ENCODE results near the gene SMIM29.

The SMIM29 gene

DNA sequence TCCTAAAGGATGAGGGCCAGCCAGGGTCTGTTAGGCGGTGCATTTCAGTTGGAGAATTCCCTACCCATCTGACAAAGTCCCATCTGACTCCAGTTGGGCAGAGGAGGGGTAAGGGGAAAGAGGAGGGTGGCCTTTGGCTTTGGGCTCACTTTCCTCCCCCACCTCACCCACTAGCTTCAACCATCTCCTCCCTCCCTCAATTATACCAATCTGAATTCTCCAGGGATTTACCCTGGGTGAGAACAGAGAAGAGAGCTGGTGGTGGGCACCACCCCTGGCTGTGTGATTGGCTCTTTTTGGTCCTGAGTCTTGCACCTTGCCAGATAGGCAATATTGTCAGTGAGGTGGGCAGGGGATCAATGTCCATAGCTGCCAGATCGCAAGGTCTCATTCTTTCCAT lies 8.9 kb downstream of the SMIM29 start:
- no peak for DNase-seq

DNA sequence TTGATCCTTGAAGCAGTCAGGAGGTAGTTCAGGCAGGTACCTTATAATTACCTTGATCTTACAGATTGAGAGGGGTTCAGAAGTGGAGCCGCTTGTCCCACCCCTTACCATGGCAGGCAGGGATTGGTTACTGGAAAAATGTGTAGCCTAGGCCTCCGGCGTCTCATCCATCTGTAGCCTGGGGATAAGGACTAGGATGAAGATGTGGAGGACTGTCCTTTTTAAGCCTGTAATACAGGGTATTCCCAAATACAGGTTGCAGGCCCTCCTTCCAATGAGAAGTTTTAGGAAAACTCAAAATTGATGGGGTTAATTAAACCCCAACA lies 9.3 kb downstream of the SMIM29 start:
- no peak for DNase-seq

DNA sequence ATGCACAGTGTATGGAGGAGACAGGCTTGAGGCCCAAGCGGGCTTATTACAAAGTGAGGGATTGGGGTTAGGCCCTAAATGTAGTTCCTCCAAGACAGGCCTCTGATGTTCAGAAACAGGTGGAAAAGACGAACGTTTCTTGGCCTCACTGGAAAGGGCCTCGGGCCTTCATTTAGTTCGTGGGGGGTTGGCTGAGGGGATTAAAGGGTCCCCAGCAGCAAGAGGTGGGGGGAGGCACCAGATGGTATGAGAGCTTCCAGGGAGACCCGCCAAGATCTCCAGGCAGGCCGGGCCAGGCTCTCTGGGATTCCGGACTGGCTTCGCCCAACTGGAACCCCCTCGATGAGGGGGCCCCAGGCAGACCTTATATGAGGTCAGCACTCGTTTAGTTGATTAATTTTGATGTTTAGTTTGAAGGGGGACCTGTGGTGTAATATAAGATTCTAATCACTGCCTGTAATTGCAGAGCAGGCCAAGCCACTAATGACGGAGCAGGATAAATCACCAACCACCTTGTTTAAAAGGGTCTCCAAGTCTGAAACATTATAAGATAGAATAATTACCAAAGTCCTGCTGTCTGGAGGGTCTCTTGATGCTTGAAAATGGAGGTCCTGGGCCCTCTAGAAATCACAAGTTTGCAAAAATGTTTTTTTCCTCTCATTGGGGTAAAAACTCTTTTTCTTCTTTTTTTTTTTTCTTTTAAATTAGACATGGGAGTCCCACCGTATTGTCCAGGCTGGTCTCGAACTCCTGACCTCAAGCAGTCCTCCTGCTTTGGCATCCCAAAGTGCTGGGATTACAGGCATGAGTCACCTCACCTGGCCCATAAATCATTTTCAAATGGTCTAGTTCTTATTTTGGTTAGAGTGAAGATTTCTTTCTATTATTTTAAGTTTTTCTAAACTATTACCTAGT lies 10.0 kb downstream of the SMIM29 start:
- DNase-seq: no peak

DNA sequence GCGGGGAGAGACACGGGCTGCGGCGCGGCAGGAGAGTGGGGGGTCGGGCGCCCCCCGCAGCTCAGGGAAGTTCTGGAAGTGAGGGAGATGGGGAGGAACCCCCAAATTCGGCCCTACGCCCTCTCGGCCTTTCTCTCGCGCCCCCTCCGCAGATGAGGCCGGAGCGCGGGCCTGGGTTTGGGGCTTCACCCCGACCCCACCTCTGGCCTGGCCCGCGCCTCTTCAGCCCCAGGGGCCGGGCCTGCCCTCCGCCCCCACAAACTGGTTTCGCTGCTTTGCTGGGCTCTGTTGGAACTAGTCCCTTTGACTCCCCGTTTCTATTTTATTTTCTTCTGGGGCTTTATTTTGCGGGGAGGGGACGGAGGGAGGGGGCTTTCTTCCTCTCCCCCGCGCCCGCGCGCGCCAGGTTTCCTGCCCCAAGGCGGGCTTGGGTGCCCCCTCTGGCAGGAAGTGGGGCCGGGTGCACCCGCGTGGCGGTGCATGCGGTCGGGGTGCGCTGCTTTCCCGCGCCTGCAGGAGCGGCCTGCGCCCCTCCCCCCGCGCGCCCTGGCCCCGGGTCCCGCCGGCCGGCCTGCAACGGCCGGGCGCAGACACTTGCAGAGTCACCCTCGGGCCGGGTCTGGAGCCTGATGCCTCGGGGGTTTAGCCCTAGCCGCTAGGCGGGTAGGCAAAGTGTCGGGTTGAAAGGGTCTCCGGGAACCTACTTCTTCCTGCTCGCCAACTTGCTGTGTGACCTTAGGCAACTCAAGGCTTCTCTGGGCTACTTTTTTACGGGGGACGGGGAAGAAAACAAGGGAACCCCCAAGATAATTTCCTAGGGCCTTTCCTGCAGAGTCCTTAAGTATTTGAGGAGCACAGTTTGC lies 10.9 kb downstream of the SMIM29 start:
- peak; percentile 67 for DNase-seq

DNA sequence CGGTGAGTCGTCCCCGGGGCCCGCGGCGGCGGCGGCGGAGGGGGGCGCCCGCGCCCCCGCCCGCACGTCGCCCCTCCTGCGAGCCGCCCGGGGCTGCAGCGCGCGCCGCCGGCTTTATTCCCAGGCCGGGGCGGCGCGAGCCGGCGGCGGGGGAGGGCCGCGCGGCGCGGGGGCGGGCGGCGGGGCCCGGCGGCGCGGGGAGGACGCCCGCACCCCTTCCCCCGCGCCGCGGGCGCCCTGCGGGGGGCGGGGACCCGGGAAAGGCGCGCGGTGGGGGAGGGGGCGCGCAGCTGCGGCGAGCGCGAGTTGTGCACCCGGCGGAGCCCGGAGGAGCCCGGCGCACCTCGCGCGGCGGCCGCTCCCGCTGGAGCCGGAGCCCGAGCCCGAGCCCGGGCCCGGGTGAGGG lies 11.5 kb downstream of the SMIM29 start:
- no peak for DNase-seq

DNA sequence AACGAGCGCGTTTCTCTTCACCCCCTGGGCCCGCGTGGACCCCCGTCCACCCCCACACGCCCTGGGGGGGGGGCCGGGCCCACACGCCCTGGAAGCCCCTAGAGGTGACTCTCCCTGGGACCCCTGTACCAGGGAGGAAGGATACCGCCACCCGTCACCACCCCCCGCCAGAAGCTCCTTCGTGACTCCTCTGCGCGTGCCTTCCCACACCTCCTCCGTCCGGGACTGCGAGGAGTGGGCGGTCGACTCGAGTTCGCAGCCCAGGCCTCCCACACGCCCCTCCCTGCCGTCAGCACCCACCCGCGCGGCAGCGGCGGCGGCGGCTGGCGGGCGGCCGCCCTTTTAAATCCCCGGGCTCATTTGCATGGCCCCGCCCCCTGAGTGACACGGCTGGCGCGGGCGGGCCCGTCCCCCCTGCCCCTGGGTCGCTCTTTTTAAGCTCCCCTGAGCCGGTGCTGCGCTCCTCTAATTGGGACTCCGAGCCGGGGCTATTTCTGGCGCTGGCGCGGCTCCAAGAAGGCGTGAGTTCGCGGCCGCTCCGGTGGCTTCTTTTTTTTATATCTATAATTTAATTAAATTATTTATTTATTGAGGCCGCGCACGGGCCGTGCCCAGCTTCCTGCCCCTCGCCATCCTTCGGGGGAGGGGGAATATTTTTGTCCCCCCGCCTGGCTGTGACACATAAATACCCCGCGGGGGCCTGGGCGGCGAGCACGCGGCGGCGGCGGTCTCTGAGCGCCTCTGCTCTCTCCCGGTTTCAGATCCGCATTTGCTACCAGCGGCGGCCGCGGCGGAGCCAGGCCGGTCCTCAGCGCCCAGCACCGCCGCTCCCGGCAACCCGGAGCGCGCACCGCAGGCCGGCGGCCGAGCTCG lies 12.1 kb downstream of the SMIM29 start, which contains the start of gene HMGA1:
Gene HMGA1, plus strand, starts transcription at position 431 of the 873 bp plus-strand sequence. CDS start 3,908 bp downstream, outside the sequence.
- DNase-seq: peak; percentile 91

DNA sequence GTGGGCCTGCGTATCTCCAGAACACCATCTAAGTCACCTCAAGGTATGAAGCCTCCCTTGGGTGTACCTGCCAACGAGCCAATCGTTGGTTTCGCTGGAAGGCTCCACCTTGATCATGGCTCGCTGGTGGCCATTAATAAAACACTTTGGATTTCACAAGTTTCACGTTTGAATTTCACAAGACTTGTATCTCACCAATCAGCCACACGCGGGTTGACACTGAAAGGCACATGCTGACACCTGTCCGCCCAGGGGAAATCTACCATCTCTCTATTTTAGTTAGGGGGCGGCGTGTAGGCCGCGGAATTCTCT lies 12.7 kb downstream of the SMIM29 start:
- no peak for DNase-seq

DNA sequence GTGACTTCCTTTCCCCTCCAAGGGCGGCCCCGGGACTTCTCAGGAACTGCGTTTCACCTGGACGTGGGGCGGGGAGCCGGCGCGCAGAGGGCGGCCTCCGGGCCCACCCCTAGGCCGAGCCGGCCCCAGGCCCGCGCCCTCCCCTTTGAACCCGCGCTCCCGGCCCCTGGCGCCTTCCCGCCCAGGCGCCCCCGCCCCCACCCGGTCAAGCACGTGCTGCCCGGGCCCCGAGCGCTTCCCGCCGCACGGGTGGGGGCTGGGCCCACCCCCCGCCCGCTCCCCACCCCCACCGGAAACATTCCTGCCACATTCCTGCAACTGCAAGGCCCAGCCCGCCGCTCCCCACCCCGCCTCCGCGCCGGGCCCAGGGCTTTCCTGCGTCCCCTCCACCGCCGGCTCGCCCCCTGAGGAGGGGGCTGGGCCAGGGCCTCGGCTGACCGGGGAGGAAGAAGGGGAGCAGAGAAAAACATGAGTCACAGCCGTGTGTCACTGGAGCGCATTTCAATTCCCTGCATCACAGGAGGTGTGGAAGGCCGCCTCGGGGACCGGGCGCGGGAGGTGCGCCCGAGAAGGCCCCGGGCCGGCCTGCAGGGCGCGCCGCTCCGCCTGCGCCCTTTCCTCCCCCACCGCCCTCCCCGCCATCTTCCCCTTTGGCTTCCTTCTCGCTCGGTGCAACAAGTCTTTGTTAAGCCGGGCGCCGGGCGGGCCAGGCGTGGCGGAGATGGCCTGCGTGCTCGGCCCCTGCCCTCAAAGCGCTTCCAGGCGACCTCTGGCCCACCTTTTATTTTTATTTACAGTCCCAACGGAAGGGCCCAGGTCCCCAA lies 13.3 kb downstream of the SMIM29 start:
- peak; percentile 93 for DNase-seq

DNA sequence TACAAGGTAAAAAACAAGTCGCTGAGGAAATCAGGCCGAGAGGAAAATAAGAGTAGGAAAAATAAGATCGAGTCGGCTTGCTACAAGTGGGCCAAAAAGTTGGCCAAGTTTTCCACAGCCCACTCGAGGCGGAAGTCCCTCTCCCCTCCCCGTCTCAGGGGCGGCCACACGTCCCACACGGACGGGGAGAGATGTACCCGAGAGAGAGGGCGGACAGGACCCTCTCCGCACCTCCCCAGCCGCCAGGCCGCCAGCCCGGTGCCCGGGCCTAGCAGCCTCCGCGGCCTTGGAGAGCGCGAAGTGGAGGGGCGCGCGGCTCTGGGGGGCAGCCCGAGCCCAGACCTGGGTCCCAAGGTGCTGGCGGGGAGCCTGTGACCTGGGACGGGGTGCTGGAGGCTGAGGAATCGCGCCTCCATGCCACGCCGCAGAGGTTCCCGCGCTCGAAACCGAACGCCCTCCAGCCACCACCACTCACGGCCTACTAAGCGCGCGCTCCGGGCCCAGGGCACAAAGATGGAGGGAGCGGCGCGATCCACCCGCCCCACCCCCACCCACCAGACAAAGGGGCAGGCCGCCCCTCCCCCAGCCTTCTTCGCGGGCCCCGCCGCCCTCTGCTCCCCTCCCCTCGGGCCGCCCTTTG lies 14.0 kb downstream of the SMIM29 start:
- no peak for DNase-seq

DNA sequence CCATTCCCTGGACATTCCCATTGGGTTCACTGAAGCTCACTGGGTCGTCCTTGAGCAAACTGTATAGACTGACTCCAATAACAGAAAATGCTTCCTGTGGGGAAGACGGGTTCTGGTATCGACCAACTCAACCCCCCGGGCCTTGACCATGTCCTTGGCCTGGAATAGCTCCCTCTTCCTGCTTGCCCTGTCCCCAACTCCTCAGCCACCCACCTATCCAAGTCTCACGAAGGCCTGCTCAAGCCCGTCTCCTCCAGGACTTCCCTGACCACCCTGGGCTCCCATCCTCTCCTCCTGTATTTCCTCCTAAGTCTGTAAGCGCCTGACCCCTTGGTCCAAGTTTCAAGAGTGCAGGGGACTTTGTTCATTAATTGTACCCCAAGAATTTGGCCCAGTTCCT lies 14.9 kb downstream of the SMIM29 start:
- DNase-seq: no peak

DNA sequence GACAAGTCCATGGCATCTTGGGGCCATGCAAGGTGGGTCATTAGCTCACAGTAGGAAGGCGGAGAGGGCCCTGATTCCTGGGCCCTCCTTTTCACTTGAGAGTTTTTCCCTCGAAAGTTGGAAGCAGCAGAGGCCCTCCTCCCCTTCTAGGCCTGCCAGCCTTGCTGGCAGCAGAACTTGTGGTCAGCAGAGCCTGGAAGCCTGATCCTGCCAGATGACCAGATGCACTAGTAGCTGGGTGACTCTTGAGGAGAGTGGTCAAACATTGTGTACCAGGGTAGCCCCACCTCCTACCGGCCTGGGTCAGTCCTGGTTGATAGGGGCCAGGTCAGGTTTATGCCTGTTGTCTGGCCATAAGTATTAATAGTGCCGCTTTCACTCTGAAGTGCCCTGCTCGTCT lies 15.9 kb downstream of the SMIM29 start:
- DNase-seq: no peak

DNA sequence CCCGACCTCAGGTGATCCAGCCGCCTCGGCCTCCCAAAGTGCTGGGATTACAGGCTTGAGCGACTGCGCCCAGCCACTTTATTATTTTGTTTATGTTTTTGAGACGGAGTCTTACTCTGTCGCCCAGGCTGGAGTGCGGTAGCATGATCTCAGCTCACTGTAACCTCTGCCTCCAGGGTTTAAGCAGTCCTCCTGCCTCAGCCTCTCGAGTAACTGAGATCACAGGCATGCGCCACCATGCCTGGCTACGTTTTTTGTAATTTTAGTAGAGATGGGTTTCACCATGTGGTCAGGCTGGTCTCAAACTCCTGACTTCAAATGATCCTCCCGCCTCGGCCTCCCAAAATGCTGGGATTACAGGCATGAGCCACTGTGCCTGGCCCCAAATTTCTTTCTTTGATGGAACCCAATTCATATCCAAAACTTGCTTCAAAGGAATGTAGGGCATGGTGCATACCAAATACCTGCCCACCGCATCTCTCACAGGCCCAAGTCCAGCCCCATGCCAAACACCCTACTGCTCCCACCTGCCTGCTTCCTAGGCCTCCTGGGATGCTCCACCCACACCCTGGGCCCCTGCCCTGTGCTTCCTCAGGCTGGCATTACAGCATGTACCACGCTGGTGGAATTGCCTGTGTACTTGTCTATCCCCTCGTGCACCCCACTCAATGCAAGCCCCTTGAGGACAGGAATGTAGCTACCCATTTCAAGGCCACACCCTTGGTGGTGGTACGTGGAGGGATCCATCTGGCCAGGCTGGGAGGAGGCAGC lies 17.1 kb downstream of the SMIM29 start:
- no peak for DNase-seq

DNA sequence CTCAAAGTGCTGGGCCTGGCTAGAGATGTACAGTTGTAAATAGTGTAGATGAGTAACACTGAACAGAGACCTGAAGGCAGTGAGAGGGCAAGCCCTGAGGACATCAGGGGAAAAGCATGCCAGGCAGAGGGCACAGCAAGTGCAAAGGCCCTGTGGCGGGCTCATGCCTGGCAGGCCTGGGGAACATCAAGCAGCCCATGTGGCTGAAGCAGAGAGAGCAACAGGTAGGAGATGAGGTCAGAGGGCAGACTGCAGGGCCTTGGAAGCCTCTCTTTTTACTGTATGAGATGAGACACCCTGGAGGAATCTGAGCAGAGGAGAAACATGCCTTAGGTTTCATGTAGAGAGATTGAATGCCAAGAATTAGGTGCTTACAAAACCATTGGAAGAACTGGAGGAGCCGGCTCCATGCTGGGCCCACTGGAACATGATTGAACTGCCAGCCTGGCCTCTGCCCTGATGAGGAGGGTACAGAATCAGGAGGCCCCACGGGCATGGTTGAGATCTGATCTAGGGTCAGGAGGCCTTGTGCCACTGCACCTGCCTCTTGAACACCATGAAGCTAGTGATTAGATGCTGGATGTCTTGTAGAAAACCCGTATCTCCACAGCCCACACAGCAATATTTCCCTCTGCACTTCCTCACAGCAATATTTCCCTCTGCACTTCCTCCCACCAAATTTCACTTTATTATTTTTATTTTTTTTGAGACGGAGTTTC lies 18.0 kb downstream of the SMIM29 start:
- no peak for DNase-seq

DNA sequence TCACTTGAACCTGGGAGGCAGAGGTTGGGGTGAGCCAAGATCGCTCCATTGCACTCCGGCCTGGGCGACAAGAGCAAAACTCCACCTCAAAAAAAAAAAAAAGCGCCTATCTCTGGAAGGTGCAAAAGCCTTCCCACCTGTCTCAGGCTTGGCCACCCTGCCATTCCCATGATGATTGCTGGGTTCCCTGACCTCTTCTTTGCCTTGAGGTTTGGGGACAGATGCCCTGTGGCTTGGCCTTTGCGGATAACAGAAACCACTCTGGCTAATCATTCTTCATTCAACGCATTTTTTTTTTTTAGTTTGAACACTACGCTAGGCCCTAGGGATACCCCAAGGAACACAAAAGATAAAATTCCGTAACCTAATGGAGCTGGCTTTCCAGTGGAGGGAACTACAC lies 18.9 kb downstream of the SMIM29 start:
- DNase-seq: no peak

DNA sequence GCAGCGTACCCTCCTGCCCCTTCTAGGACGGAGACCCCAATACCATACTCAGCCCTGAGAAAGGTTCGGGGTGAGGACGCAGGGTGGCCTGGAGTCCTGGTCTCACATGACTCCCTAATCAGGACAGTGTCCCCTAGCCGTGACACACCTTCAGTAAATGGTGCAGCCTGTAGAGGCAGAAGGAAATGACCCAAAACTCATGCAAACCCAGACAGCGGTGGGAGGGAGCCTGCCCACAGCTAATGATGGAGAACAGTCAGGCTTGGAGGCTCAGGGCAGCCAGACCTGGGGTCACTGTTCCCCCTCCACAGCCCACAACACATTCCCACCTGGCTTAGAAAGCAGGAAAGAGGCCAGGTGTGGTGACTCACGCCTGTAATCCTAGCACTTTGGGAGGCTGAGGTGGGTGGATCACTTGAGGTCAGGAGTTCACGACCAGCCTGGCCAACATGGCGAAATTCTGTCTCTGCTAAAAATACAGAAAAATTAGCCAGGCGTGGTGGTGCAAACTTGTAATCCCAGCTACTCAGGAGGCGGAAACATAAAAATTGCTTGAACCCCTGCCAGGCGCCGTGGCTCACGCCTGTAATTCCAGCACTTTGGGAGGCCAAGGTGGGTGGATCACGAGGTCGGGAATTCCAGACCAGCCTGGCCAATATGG lies 20.9 kb downstream of the SMIM29 start:
- DNase-seq: no peak

DNA sequence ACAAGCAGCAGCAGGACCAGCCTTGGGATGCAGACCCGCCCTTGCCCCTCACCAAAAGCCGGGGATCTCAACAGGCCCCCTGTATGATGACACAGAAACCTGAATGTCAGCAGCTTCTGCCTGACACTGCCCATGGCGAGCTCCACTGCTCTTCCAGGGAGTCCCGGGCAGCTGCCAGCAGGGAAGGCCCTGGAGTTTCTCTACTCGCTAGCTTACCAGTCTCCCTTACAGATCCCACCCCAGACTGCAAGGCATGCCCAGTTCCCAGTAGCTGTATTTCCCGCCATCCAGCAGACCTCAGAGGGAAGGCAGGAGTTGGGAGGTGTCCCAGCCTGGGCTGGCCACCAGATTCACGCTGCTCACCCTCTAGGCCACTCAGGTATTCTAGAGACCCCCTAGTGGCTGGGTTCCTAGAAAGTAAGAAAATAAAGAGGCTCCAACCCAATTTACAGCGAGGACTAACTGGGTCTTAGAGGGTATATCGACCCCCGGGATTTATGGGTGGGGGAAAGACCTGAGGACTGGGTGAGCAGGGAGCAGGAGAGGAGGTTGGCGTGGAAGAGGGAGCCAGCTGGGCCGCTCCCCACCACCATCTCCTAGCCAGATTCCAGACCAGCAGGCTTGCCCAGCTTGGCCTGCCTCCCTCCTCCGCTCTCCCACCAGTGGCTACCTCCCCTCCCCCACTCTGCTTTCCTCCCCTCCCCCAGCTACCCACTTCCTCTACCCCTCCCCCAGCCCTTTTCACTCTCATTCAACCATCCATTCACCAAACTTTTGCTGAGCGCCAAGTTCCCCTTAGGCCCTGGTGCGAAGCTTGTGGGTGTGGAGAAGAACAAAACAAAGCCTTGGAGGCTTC lies 21.8 kb downstream of the SMIM29 start:
- DNase-seq: no peak

DNA sequence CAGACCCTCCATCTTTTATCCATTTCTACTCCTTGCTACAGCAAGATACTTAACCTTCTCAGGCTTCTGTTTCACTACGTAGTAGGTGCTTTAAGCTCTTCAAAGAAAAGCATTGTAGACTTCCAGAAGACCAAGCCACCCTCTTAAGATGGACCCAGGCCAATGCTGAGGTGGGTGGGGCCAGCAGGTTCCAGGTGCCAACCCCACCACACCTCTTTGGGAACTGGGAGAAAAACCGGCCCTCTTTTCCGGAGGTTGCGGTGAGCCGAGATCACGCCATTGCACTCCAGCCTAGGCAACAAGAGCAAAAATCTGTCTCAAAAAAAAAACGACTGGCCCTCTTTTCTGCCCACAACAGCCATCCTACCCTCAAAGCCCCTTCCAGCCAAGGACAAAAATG lies 22.7 kb downstream of the SMIM29 start:
- DNase-seq: no peak

DNA sequence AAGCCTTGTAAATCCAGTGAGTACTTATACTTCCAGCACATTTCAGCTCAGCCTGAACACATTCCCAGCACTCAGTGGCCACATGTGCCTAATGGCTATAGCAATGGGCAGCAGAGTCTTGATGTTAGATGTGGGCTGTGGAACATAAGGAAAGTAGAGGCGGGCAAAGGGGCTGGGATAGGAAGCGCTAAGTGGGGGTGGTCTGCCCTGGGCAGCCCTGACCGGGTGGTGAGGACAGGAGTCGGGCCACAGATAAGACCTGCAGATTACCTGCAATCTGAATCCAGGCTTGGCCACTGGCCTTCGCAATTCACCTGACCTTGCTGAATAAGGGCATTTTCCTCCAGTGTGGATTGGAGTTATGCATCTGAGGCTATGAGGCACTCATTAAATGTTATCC lies 23.3 kb downstream of the SMIM29 start:
- no peak for DNase-seq

Measured in EL (cell line).